Breast epithelium (tissue), 4 donors: Measurements from ENCODE around the gene ATP2B3. TPM values are rescaled to one million over a fixed set of nuclear protein-coding genes. Genes with fewer than 3 reads are reported as not detected.
"Not testable (repeated sequence)": the region's sequence is repeated elsewhere in the genome, so short reads cannot be mapped to it uniquely, and the experiment has no call there.

Source experiments
- DNase-seq, 2 donors: peaks; one replicate each; pipeline ENCODE4 v3.0.0-alpha.2; 2019; ENCODE audit warnings: low spot score in 2 of 2
- H3K27ac ChIP-seq, 2 donors: fragments of 200-600 bp; sonication (generic) in 1 of 2; one replicate each; pipeline ENCODE4 v1.5.1; 2016 to 2019; ENCODE audit warnings: mild to moderate bottlenecking in 1 of 2
- H3K27me3 ChIP-seq, 2 donors: fragments of 200-600 bp; sonication (generic) in 1 of 2; one replicate each; pipeline versions ENCODE4 v1.5.1 to v1.6.0; 2017 to 2019; ENCODE audit warnings: control low read depth in 1 of 2, mild to moderate bottlenecking in 1 of 2
- H3K36me3 ChIP-seq: fragments of 200-600 bp; one replicate; pipeline ENCODE4 v1.5.1; 2019
- H3K4me1 ChIP-seq, 2 donors: fragments of 200-600 bp; sonication (generic); one replicate each; pipeline ENCODE4 v1.5.1; 2016 to 2019; ENCODE audit warnings: control low read depth in 1 of 2
- H3K4me3 ChIP-seq, 3 donors: fragments of 200-600 bp; sonication (generic); 1 replicate in 2 of 3; 2 replicates in 1 of 3; pipeline ENCODE4 v1.5.1; 2016 to 2019; ENCODE audit warnings: mild to moderate bottlenecking in 3 of 3, moderate library complexity in 2 of 3
- H3K9me3 ChIP-seq, 2 donors: fragments of 200-600 bp; sonication (generic) in 1 of 2; one replicate each; pipeline ENCODE4 v1.5.1; 2016 to 2019; ENCODE audit warnings: control low read depth in 1 of 2
- POLR2A ChIP-seq: fragments of 450-650 bp; IDR thresholded peaks from one replicate; pipeline ENCODE4 v1.6.1; 2016; ENCODE audit warnings: antibody characterized with exemption, mild to moderate bottlenecking, moderate library complexity
- POLR2AphosphoS5 ChIP-seq, 3 donors: sonication (generic); formaldehyde crosslinking; IDR thresholded peaks; one replicate each; pipeline ENCODE4 v1.6.1; 2017; ENCODE audit warnings: antibody characterized with exemption in 3 of 3
- intact Hi-C: fragments of 100-400 bp; cut with DNase I; formaldehyde crosslinking; loops from one replicate; pipeline ENCODE4 v1.15.1; 2023; ENCODE audit warnings: low total_unique reads
- total RNA-seq, 3 donors: library from RNA; depleted of rRNA; stranded (reverse); fragments of >200 nt; gene quantifications; one replicate each; pipeline ENCODE4 v1.1.0, GENCODE V29; 2016
- TF ChIP-seq, protein P1 (sequence below), 3 donors: fragments of 450-650 bp; IDR thresholded peaks; one replicate each; pipeline ENCODE4 v1.5.1; 2016 to 2017; ENCODE audit warnings: antibody characterized with exemption in 3 of 3, mild to moderate bottlenecking in 3 of 3, moderate library complexity in 3 of 3

The ATP2B3 gene
- total RNA-seq, 3 donors from 2014 or later: not detected

DNA sequence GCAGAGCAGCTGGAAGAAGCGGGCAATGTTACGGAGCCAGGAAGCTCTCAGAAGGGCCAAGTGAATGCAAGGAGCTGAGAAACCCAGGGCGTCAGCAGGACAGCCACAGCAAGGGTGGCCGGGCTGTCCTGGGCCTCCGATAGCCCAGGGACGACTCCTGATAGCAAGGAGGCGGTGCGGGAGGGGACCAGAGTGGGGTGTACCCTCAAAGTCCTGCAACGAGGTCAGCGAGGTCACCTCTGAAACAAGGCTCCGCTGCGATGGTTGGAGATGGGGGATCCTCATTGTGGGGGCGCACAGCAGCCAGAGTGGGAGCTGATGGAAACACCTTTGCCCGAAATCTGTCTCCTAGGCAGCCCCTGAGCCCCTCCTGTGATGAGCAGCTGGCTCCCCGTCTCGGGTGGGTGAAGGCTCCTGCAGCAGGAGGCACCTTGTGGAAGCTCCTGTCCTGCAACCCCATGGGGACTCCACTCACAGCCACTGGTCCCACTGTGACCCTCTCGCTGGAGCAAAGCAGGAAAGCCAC, 85.8 kb downstream of the ATP2B3 start:
- TF ChIP-seq POLR2AphosphoS5 (IDR thresholded peaks at IDR 0.05) (no peak), POLR2A (no peak)
- TF ChIP-seq, protein P1, sequence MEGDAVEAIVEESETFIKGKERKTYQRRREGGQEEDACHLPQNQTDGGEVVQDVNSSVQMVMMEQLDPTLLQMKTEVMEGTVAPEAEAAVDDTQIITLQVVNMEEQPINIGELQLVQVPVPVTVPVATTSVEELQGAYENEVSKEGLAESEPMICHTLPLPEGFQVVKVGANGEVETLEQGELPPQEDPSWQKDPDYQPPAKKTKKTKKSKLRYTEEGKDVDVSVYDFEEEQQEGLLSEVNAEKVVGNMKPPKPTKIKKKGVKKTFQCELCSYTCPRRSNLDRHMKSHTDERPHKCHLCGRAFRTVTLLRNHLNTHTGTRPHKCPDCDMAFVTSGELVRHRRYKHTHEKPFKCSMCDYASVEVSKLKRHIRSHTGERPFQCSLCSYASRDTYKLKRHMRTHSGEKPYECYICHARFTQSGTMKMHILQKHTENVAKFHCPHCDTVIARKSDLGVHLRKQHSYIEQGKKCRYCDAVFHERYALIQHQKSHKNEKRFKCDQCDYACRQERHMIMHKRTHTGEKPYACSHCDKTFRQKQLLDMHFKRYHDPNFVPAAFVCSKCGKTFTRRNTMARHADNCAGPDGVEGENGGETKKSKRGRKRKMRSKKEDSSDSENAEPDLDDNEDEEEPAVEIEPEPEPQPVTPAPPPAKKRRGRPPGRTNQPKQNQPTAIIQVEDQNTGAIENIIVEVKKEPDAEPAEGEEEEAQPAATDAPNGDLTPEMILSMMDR (IDR thresholded peaks at IDR 0.05): no peak
- Histone ChIP-seq H3K27ac (no peak overlapping the region), H3K4me1 (no peaks in the 10 kb centered on the region), H3K27me3 (peaks cover 0 to 46% of the 10 kb centered on the region in 2 donors), H3K4me3 (no peak overlapping the region), H3K36me3 (no peaks in the 10 kb centered on the region), H3K9me3 (peaks cover 0 to 5% of the 10 kb centered on the region in 2 donors)
- intact Hi-C loops: no loop called here
- no peak for DNase-seq

DNA sequence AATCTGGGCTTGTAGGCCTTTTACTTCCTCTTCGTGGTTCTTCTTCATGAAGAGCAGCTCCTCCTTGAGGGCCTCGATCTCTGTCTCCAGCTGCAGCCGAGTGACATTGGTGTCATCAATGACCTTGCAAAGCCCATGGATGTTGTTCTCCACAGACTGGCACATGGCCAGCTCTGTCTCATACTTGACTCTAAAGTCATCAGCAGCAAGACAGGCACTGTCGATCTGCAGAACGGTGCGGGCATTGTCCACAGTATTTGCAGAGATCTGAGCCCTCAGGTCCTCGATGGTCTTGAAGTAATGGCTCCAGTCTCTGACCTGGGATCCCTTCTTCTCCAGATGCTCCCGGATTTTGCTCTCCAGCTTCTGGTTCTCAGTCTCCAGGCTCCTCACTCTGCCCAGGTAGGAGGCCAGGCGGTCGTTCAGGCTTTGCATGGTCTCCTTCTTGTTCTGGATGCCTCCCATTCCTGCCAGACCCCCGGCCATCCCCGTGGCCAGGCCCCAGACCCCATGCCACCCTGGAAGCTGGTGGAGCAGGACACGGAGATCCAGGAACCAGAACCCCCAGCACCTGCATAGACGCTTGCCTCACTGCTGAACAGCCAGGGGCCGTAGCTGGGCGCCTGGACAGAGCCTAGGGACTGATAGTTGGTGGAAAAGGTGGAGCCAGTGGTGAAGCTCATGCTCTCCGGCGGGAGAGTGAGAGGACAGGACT, 87.4 kb downstream of the ATP2B3 start:
- H3K27ac ChIP-seq, H3K4me1 ChIP-seq, H3K9me3 ChIP-seq, DNase-seq, H3K36me3 ChIP-seq, H3K4me3 ChIP-seq, intact Hi-C loops: not testable (repeated sequence)
- H3K27me3 ChIP-seq: peaks cover 0 to 58% of the 10 kb centered on the region in 2 donors

DNA sequence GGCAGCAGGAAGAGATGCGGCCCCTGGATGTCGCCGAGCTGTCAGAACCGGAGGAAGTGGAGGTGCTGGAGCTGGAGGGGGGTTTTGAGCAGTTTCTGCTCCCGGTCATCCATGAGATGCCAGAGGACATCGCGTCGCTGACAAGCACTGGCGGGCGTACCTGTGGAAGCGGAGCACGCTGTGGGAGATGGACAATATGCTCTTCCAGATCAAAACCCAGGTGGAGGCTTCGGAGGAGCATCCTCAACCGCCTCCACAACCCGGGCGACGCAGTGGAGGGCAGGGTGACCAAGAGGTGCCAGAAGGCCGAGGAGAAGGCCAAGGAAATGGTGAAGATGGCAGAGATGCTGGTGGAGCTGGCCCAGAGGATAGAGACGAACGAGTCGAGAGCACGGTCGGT, 89.1 kb downstream of the ATP2B3 start:
- DNase-seq: no peak
- H3K36me3 ChIP-seq: no peaks in the 10 kb centered on the region
- no peaks in the 10 kb centered on the region for H3K9me3 ChIP-seq
- no peaks in the 10 kb centered on the region for H3K4me1 ChIP-seq
- H3K27ac ChIP-seq: no peak overlapping the region
- intact Hi-C loops: no loop called here
- no peak overlapping the region for H3K4me3 ChIP-seq
- TF ChIP-seq POLR2AphosphoS5 (IDR thresholded peaks at IDR 0.05): no peak
- TF ChIP-seq, protein P1 (IDR thresholded peaks at IDR 0.05): no peak
- H3K27me3 ChIP-seq: peaks cover 0 to 57% of the 10 kb centered on the region in 2 donors

DNA sequence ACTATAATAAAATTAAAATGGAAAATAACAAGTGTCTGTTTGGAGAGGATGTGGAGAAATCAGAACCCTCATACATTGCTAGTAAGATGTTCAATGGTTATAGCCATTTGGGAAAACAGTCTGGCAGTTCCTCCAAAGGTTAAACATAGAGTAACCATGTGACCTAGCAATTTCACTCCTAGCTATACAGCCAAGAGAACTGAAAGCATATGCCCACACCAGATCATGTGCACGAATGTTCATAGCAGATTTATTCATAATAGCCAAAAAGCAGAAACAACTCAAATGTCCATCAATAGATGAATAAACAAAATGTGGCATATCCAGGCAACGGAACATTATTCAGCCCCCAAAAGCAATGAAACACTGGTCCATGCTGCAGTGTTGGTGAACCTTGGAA, 90.9 kb downstream of the ATP2B3 start:
- no peak for TF ChIP-seq POLR2AphosphoS5 (IDR thresholded peaks at IDR 0.05)
- no peak for TF ChIP-seq POLR2A
- TF ChIP-seq, protein P1 (IDR thresholded peaks at IDR 0.05): no peak
- intact Hi-C loops: no loop called here
- no peak overlapping the region for H3K27ac ChIP-seq
- H3K4me1 ChIP-seq: no peaks in the 10 kb centered on the region
- H3K36me3 ChIP-seq: no peaks in the 10 kb centered on the region
- H3K9me3 ChIP-seq: no peaks in the 10 kb centered on the region
- H3K27me3 ChIP-seq: peaks cover 0 to 61% of the 10 kb centered on the region in 2 donors
- DNase-seq: no peak
- H3K4me3 ChIP-seq: no peak overlapping the region

DNA sequence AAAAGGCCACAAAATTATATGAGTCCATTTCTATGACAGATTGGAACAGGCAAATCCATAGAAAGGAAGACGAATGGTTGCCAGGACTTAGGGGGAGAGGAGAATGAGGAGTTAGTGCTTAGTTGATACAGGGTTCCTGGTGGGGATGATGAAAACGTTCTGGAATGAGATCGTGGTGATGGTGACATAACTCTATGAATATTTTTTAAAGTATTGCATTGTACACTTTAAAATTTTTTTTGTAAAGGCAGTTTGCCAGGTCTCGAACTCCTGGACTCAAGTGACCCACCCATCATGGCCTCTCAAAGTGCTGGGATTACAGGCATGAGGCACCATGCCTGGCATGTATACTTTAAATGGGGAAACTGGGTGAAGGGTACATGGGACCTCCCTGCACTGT, 91.4 kb downstream of the ATP2B3 start:
- Histone ChIP-seq H3K27ac (no peak overlapping the region), H3K4me3 (no peak overlapping the region), H3K9me3 (peaks cover 0 to 2% of the 10 kb centered on the region in 2 donors), H3K36me3 (no peaks in the 10 kb centered on the region), H3K27me3 (peaks cover 0 to 65% of the 10 kb centered on the region in 2 donors), H3K4me1 (no peaks in the 10 kb centered on the region)
- intact Hi-C loops: no loop called here
- DNase-seq: no peak
- TF ChIP-seq, protein P1 (IDR thresholded peaks at IDR 0.05): no peak
- TF ChIP-seq POLR2A: no peak
- no peak for TF ChIP-seq POLR2AphosphoS5 (IDR thresholded peaks at IDR 0.05)
